Measurements from ENCODE around the gene MAP2K6. TPM values are rescaled to one million over a fixed set of nuclear protein-coding genes. Genes with fewer than 3 reads are reported as not detected.

MAP2K6 gene
- total and polyA plus RNA-seq, 2 donors (not counting 3 experiments of a cell fraction or from before 2014, with no cell fraction given), result 5.9 to 13.9 TPM

DNA sequence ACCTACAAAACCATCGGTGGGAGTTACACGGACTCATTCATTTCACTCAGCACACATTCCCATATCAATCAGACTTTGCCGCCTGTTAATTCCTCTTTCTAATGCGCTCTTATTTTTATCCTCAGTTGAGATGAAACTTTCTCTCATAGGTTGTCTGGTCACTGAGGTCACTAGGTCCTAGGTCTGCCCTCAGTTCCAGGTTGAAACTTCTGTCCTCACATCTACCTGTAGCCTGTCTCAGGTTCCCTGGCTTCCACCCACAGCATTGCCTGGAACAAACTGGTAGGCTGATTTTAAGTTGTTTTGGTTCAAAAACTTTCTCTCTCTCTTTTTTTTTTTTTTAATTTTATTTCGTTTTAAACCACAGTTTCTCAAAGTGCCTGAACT is 119.7 kb downstream of the MAP2K6 start:
- FAIRE-seq (no peak), DNase-seq (ENCODE audit: low read depth, low spot score) (no peak)
- POLR2A ChIA-PET, result no interaction called here
- Histone ChIP-seq H3K27ac (ENCODE audit: insufficient read depth, low read depth, low read length) (no peak overlapping the region), H3K79me2 (ENCODE audit: control insufficient read depth, insufficient read depth, low read length) (no peaks in the 10 kb centered on the region), H3K4me1 (ENCODE audit: control insufficient read depth, extremely low read depth, insufficient read depth, low read length) (peaks cover 5% of the 10 kb centered on the region), H3K4me3 (replicated peaks in 1 of 3; ENCODE audit: insufficient read depth in 1 of 3, low read depth in 1 of 3, low read length in 3 of 3) (no peak overlapping the region), H3K9me1 (replicated peaks; ENCODE audit: control insufficient read depth, extremely low read depth, insufficient read depth, low read length) (no peaks in the 10 kb centered on the region), H3K9ac (replicated peaks; ENCODE audit: extremely low read depth, insufficient read depth, low read length) (no peak overlapping the region), H4K20me1 (replicated peaks; ENCODE audit: control insufficient read depth, extremely low read depth, insufficient read depth, low read length) (no peaks in the 10 kb centered on the region), H2AFZ (ENCODE audit: low read depth, low read length) (no peak overlapping the region), H3K36me3 (ENCODE audit: control insufficient read depth in 2 of 2, extremely low read depth in 1 of 2, insufficient read depth in 2 of 2, low read length in 2 of 2) (no peaks in the 10 kb centered on the region), H3K9me3 (replicated peaks; ENCODE audit: control insufficient read depth, insufficient read depth, low read length) (no peaks in the 10 kb centered on the region), H3K27me3 (ENCODE audit: control insufficient read depth in 2 of 2, insufficient read depth in 2 of 2, low read length in 2 of 2) (no peaks in the 10 kb centered on the region), H3K4me2 (ENCODE audit: insufficient read depth, low read length) (no peak overlapping the region)
- dilution Hi-C loops (cut with MboI; ENCODE audit: extremely low pct_ligation_motif_present, low sequenced_read_pairs) (no loop called here), intact Hi-C loops (cut with micrococcal nuclease) (no loop called here)
- BruUV-seq (replicated peaks), result no TSS peak
- no peak for TF ChIP-seq FOS (IDR thresholded peaks at IDR 0.05; ENCODE audit: borderline replicate concordance, insufficient read depth, low read length)
- TF ChIP-seq JUN (IDR thresholded peaks at IDR 0.05; ENCODE audit: borderline replicate concordance, insufficient read depth, insufficient read length, low read depth), result no peak
- TF ChIP-seq, protein P1, sequence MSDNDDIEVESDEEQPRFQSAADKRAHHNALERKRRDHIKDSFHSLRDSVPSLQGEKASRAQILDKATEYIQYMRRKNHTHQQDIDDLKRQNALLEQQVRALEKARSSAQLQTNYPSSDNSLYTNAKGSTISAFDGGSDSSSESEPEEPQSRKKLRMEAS (IDR thresholded peaks at IDR 0.05; ENCODE audit: insufficient read depth, insufficient read length), result no peak
- no peak for TF ChIP-seq MYC (IDR thresholded peaks at IDR 0.05; ENCODE audit: low read depth, low read length)
- TF ChIP-seq POLR2AphosphoS5 (IDR thresholded peaks at IDR 0.05; ENCODE audit: insufficient read depth, low read depth, low read length), result no peak
- no peak for TF ChIP-seq GATA2 (IDR thresholded peaks at IDR 0.05; ENCODE audit: insufficient read depth, insufficient read length, low read depth, low read length)
- TF ChIP-seq, protein P2, sequence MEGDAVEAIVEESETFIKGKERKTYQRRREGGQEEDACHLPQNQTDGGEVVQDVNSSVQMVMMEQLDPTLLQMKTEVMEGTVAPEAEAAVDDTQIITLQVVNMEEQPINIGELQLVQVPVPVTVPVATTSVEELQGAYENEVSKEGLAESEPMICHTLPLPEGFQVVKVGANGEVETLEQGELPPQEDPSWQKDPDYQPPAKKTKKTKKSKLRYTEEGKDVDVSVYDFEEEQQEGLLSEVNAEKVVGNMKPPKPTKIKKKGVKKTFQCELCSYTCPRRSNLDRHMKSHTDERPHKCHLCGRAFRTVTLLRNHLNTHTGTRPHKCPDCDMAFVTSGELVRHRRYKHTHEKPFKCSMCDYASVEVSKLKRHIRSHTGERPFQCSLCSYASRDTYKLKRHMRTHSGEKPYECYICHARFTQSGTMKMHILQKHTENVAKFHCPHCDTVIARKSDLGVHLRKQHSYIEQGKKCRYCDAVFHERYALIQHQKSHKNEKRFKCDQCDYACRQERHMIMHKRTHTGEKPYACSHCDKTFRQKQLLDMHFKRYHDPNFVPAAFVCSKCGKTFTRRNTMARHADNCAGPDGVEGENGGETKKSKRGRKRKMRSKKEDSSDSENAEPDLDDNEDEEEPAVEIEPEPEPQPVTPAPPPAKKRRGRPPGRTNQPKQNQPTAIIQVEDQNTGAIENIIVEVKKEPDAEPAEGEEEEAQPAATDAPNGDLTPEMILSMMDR (IDR thresholded peaks at IDR 0.05; ENCODE audit: extremely low read depth in 1 of 2, insufficient read depth in 1 of 2, low read depth in 1 of 2, low read length in 2 of 2), result no peak
- no peak for TF ChIP-seq POLR2A (IDR thresholded peaks at IDR 0.05; ENCODE audit: low read depth, low read length)
- TF ChIP-seq EZH2 (IDR thresholded peaks at IDR 0.05; ENCODE audit: borderline replicate concordance, low read depth, low read length, severe bottlenecking), result no peak
- CTCF ChIA-PET, result interaction anchor here (1.1 to 4.3 kb wide), 2 partner anchors 8 to 1095 kb away, joined by 5 to 16 read pairs; no protein-coding TSS in a partner anchor

All from endothelial cell of umbilical vein (primary cell).